Stimulated activated effector memory CD8-positive, alpha-beta T cell treated with anti-CD3 and anti-CD28 coated beads, Interleukin-12 subunit alpha, Interleukin-12 subunit beta, amount 100 ng/mL, for 72 hours (primary cell): ENCODE measurements around the gene NLRC4.

Experiments
- ATAC-seq: fragments of 150-1000 bp; cut with Tn5 transposase; 2 replicates; pipeline ENCODE4 v1.10.0; 2021
- DNase-seq, 2 donors: peaks; one replicate each; pipeline ENCODE4 v3.0.0; 2021 to 2022; ENCODE audit warnings: low spot score in 2 of 2
- H3K27ac Mint-ChIP-seq: one replicate; pipeline ENCODE4 v1.8.0; 2022; ENCODE audit warnings: mild to moderate bottlenecking, mixed read lengths
- H3K36me3 Mint-ChIP-seq: one replicate; pipeline ENCODE4 v1.8.0; 2022; ENCODE audit warnings: mild to moderate bottlenecking, mixed read lengths
- H3K4me1 Mint-ChIP-seq: one replicate; pipeline ENCODE4 v1.8.0; 2022; ENCODE audit warnings: mixed read lengths
- H3K4me3 Mint-ChIP-seq: one replicate; pipeline ENCODE4 v1.8.0; 2022; ENCODE audit warnings: mild to moderate bottlenecking, mixed read lengths
- H3K9me3 Mint-ChIP-seq: one replicate; pipeline ENCODE4 v1.8.0; 2022; ENCODE audit warnings: mixed read lengths

Gene NLRC4

GRCh38 chr2:32272279-32272678 lies 7.6 kb upstream of the NLRC4 start:
- peaks cover under 1% of the 10 kb centered on the region for H3K4me1 Mint-ChIP-seq
- ATAC-seq: no peak

GRCh38 chr2:32271063-32271462 lies 6.4 kb upstream of the NLRC4 start:
- Mint-ChIP-seq H3K27ac (no peak overlapping the region), H3K9me3 (no peaks in the 10 kb centered on the region), H3K4me3 (no peak overlapping the region), H3K36me3 (no peaks in the 10 kb centered on the region), H3K4me1 (no peaks in the 10 kb centered on the region)
- no peak for DNase-seq
- ATAC-seq: no peak

More at GRCh38 chr2:32272279-32272678, 7.6 kb upstream of the NLRC4 start:
- no peak overlapping the region for H3K4me3 Mint-ChIP-seq
- H3K27ac Mint-ChIP-seq: no peak overlapping the region
- no peak for DNase-seq
- H3K36me3 Mint-ChIP-seq: no peaks in the 10 kb centered on the region
- no peaks in the 10 kb centered on the region for H3K9me3 Mint-ChIP-seq

DNA sequence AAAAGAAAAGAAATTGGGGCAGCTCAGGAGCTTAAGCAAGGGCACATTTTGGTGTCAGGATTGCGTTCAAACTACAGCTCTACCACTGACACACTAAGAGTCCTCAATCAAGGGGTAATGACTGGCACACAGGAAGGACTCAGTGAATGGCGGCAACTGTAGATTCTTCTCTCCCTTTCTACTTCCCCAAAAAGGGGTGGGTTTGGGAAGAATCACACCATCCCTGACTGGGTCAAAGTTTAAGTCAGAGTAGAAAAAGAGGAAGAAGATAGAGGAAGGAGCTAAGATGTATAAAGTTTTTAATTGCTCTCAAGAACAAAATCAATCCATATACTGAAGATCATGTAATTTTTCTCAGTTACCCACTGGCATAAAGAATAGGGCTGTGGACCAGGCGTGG lies 2.6 kb downstream of the NLRC4 start:
- ATAC-seq (no peak), DNase-seq (no peak)
- no peak overlapping the region for H3K27ac Mint-ChIP-seq
- H3K4me1 Mint-ChIP-seq: peaks cover 6% of the 10 kb centered on the region
- no peak overlapping the region for H3K4me3 Mint-ChIP-seq
- no peaks in the 10 kb centered on the region for H3K9me3 Mint-ChIP-seq
- no peaks in the 10 kb centered on the region for H3K36me3 Mint-ChIP-seq

GRCh38 chr2:32260376-32260775 lies 4.3 kb downstream of the NLRC4 start:
- ATAC-seq (no peak), DNase-seq (no peak)
- Mint-ChIP-seq H3K27ac (no peak overlapping the region), H3K9me3 (no peaks in the 10 kb centered on the region), H3K36me3 (no peaks in the 10 kb centered on the region), H3K4me1 (peaks cover 6% of the 10 kb centered on the region), H3K4me3 (no peak overlapping the region)

GRCh38 chr2:32258242-32258641 lies 6.4 kb downstream of the NLRC4 start:
- DNase-seq (no peak), ATAC-seq (no peak)
- H3K36me3 Mint-ChIP-seq: no peaks in the 10 kb centered on the region
- no peak overlapping the region for H3K4me3 Mint-ChIP-seq
- no peak overlapping the region for H3K27ac Mint-ChIP-seq
- no peaks in the 10 kb centered on the region for H3K9me3 Mint-ChIP-seq
- no peaks in the 10 kb centered on the region for H3K4me1 Mint-ChIP-seq

GRCh38 chr2:32250290-32250689 lies 14.4 kb downstream of the NLRC4 start:
- Mint-ChIP-seq H3K27ac (no peak overlapping the region), H3K4me1 (no peaks in the 10 kb centered on the region), H3K4me3 (no peak overlapping the region), H3K9me3 (no peaks in the 10 kb centered on the region), H3K36me3 (no peaks in the 10 kb centered on the region)
- DNase-seq (no peak), ATAC-seq (no peak)

DNA sequence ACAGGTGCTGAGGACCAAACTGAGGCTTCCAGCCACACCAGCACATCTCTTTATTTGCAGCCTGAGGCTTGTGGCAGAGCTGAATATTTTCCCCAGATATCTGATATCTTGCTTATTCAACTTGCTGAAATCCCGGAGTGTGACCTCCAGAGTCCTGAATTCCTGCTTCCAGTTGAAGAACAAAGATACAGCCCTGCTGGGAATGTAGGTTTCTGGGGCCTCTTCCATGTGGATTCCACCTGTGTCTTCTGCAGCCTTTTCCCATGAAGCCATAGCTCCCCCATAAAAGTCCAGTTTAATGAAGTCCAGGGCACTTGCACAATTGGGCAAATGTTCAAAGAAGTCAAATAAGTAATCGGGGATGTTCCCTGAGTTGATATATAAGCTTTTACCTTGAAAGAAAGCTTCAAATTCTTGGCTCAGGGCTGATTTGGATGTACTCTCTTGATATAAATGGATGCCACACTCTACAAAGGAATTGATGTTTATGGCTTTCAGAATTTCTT lies 14.9 kb downstream of the NLRC4 start:
- Mint-ChIP-seq H3K4me3 (no peak overlapping the region), H3K4me1 (no peaks in the 10 kb centered on the region), H3K27ac (no peak overlapping the region), H3K9me3 (no peaks in the 10 kb centered on the region), H3K36me3 (no peaks in the 10 kb centered on the region)
- ATAC-seq (no peak), DNase-seq (no peak)

DNA sequence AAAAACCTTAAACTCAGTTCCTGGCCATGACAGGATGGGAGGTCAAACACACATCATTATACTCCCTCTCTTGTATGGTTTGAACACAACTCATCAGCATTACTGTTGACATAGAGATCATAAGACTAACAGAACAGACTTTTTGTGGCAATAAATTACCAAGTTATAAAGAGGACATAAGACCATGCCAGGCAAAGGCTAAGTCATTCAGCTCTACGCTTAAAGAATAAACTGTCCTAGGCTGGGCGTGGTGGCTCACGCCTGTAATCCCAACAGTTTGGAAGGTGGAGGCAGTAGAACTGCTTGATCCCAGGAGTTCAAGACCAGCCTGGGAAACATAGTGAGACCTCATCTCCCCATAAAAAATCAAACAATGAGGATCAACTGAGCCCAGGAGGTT lies 16.4 kb downstream of the NLRC4 start:
- no peaks in the 10 kb centered on the region for H3K36me3 Mint-ChIP-seq
- no peak overlapping the region for H3K27ac Mint-ChIP-seq
- no peak for ATAC-seq
- H3K4me3 Mint-ChIP-seq: no peak overlapping the region
- no peak for DNase-seq
- no peaks in the 10 kb centered on the region for H3K4me1 Mint-ChIP-seq
- H3K9me3 Mint-ChIP-seq: no peaks in the 10 kb centered on the region

DNA sequence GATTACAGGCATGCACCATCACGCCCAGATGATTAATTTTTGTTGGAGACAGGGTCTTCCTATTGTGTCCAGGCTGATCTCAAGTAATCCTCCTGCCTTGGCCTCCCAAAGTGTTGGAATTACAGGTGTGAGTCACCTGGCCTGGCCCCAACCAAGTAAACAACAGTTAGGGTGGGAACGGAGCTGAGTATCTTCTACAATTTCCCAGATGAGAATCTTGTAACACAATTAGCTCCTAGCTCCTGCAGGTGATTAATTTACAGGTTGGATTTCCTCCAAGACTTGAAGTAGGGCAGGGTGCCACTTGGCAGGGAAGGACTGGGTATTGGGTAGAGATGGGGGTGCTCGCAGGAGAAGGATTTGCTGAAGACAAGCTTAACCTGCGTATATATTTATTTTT lies 17.8 kb downstream of the NLRC4 start:
- Mint-ChIP-seq H3K27ac (no peak overlapping the region), H3K36me3 (no peaks in the 10 kb centered on the region), H3K9me3 (no peaks in the 10 kb centered on the region), H3K4me1 (no peaks in the 10 kb centered on the region), H3K4me3 (no peak overlapping the region)
- no peak for ATAC-seq
- no peak for DNase-seq

GRCh38 chr2:32242331-32242730 lies 22.4 kb downstream of the NLRC4 start:
- Mint-ChIP-seq H3K4me1 (no peaks in the 10 kb centered on the region), H3K4me3 (no peak overlapping the region), H3K27ac (no peak overlapping the region), H3K9me3 (no peaks in the 10 kb centered on the region), H3K36me3 (no peaks in the 10 kb centered on the region)
- ATAC-seq (no peak), DNase-seq (no peak)

DNA sequence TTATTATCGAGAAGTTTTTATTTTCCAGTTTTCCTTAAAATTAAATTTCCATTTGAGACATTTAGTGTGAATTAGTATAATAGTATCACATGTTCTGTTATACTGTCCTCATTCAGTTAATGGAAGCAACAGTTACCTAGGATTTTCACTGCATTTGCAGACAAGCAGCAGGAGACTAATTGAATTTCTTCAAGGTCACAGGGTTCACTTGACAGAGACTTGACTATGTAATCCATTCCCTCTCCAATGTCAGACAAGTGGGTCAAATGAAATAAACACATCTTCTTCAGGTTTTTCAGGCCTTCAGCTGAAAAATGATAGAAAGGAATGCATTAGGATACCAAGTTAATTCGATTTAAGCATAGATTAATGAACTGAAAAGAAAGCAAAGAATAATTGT lies 26.7 kb downstream of the NLRC4 start:
- Mint-ChIP-seq H3K27ac (no peak overlapping the region), H3K9me3 (no peaks in the 10 kb centered on the region), H3K36me3 (no peaks in the 10 kb centered on the region), H3K4me3 (no peak overlapping the region), H3K4me1 (no peaks in the 10 kb centered on the region)
- ATAC-seq (no peak), DNase-seq (no peak)

DNA sequence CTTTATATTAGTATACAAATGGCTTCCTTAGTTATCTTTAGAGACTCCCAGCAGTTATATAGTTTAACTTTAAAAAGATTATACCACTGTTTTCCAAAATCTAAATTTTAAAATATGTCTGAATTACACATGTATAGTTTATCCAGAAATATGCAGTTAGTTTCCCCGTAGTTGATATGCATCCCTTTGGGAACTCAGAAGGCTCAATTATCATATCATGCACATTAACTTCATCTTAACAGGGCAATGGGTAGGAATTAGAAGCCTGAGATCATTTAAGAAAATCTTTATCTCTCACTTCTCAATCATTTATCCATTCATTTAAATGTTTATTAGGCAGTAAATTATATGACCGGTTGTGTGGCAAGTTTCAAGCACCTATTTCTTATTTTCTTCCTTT lies 27.2 kb downstream of the NLRC4 start:
- Mint-ChIP-seq H3K4me1 (no peaks in the 10 kb centered on the region), H3K4me3 (no peak overlapping the region), H3K9me3 (no peaks in the 10 kb centered on the region), H3K36me3 (no peaks in the 10 kb centered on the region), H3K27ac (no peak overlapping the region)
- no peak for DNase-seq
- no peak for ATAC-seq

DNA sequence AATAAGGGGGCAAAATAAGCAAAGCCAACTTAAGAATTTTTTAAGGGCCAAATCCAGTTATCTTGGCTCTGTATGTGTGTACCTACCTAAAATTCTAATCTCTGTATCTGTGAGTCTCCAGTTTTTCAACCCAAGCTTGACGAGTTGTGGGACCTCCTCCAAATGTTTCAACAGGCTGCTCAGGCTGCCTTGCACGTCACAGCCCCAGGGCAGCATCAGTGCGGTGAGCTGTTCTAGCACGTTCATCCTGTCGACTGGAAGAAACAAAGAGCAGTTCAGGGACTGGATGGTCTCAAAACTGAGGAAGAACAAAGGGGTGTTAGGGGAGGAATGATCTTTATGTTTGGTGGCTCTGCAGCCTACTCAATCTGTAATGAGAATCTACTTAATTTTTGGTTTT lies 29.4 kb downstream of the NLRC4 start:
- H3K4me1 Mint-ChIP-seq: no peaks in the 10 kb centered on the region
- H3K36me3 Mint-ChIP-seq: no peaks in the 10 kb centered on the region
- H3K9me3 Mint-ChIP-seq: no peaks in the 10 kb centered on the region
- ATAC-seq (no peak), DNase-seq (no peak)
- H3K4me3 Mint-ChIP-seq: no peak overlapping the region
- H3K27ac Mint-ChIP-seq: no peak overlapping the region

- no peaks in the 10 kb centered on the region for H3K4me1 Mint-ChIP-seq
- no peak overlapping the region for H3K27ac Mint-ChIP-seq
- no peak overlapping the region for H3K4me3 Mint-ChIP-seq
- peaks cover 4% of the 10 kb centered on the region for H3K36me3 Mint-ChIP-seq
- no peak for ATAC-seq
- H3K9me3 Mint-ChIP-seq: no peaks in the 10 kb centered on the region
- DNase-seq: no peak
These were observed 32.7 kb downstream of the NLRC4 start for GRCh38 chr2:32231959-32232358.

GRCh38 chr2:32229635-32230034 lies 35.1 kb downstream of the NLRC4 start:
- no peak overlapping the region for H3K4me3 Mint-ChIP-seq
- H3K27ac Mint-ChIP-seq: no peak overlapping the region

DNA sequence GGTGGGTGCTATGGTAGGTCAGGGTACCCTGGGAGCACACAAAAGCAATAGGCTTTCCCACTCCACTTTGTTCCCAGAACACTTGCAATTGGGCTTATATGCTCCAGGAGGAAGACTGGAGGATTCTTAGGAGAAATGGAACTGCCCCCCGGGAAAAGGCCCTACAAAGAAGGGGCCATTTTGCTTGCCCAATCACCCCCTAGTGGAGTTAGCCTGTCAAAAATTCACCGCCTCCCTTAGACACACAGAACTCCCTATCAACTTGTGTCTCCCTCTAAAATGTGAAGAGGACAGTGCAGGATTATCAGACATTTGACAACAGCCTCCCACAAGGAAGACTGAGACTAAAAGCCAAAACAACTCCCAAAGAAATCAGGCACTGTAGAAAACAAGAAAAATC lies 36.5 kb downstream of the NLRC4 start:
- H3K36me3 Mint-ChIP-seq: peaks cover 10% of the 10 kb centered on the region
- H3K4me3 Mint-ChIP-seq: no peak overlapping the region
- H3K4me1 Mint-ChIP-seq: no peaks in the 10 kb centered on the region
- H3K27ac Mint-ChIP-seq: no peak overlapping the region
- ATAC-seq (no peak), DNase-seq (no peak)
- H3K9me3 Mint-ChIP-seq: no peaks in the 10 kb centered on the region

More at GRCh38 chr2:32229635-32230034, 35.1 kb downstream of the NLRC4 start:
- Mint-ChIP-seq H3K4me1 (no peaks in the 10 kb centered on the region), H3K36me3 (peaks cover 7% of the 10 kb centered on the region), H3K9me3 (no peaks in the 10 kb centered on the region)
- DNase-seq (no peak), ATAC-seq (no peak)

DNA sequence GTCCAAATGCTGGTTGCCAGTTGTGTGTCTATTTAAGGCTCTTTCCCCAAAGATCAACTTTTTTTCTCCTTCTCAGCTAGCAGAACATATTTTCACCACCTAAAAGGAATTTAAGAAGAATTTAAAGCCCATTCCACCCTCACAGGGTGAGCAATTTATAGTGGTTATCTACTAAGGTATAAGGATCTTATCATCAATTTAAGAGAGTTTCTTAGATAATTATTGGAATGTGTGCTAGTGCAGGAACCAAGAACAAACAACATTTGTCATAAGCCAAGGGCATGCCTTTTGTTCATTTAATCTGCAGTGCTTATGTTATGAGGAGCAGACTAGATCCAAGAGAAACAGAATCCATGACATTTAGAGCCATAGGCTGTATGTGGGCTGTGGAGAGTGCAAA lies 37.2 kb downstream of the NLRC4 start:
- no peak overlapping the region for H3K27ac Mint-ChIP-seq
- DNase-seq (no peak), ATAC-seq (no peak)
- H3K4me3 Mint-ChIP-seq: no peak overlapping the region
- no peaks in the 10 kb centered on the region for H3K9me3 Mint-ChIP-seq
- H3K4me1 Mint-ChIP-seq: no peaks in the 10 kb centered on the region
- peaks cover 11% of the 10 kb centered on the region for H3K36me3 Mint-ChIP-seq
